Sciatic nerve (tissue), 2 donors: Measurements from ENCODE around the gene MYOD1. TPM values are rescaled to one million over a fixed set of nuclear protein-coding genes. Genes with fewer than 3 reads are reported as not detected.

Source experiments
- ATAC-seq: fragments of 200-7000 bp; cut with Tn5 transposase; one replicate; pipeline ENCODE4 v1.9.1; 2020; ENCODE audit warnings: mild to moderate bottlenecking, moderate library complexity
- DNase-seq: peaks from one replicate; pipeline ENCODE4 v3.0.0-alpha.2; 2020; ENCODE audit warnings: low spot score
- intact Hi-C: fragments of 100-400 bp; cut with DNase I; formaldehyde crosslinking; loops from one replicate; pipeline ENCODE4 v1.14.2; 2022
- total RNA-seq: library from RNA; stranded (reverse); fragmentation: NEBNext Ultra II Directional; extraction: Animal tissue kit (Norgen Biotek cat#: 25700); gene quantifications from one replicate; pipeline ENCODE4 v1.2.1, GENCODE V29; 2021
- donor health status: DM: no; HTN: no; CAD: no.
- donor health status: DM: no; HTN: no; CAD: no.

The MYOD1 gene
- not detected for total RNA-seq

DNA sequence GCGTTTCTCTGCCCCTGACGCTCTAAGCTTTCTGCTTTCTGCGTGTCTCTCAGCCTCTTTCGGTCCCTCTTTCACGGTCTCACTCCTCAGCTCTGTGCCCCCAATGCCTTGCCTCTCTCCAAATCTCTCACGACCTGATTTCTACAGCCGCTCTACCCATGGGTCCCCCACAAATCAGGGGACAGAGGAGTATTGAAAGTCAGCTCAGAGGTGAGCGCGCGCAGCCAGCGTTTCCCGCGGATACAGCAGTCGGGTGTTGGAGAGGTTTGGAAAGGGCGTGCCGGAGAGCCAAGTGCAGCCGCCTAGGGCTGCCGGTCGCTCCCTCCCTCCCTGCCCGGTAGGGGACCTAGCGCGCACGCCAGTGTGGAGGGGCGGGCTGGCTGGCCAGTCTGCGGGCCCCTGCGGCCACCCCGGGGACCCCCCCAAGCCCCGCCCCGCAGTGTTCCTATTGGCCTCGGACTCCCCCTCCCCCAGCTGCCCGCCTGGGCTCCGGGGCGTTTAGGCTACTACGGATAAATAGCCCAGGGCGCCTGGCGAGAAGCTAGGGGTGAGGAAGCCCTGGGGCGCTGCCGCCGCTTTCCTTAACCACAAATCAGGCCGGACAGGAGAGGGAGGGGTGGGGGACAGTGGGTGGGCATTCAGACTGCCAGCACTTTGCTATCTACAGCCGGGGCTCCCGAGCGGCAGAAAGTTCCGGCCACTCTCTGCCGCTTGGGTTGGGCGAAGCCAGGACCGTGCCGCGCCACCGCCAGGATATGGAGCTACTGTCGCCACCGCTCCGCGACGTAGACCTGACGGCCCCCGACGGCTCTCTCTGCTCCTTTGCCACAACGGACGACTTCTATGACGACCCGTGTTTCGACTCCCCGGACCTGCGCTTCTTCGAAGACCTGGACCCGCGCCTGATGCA, at the start of gene MYOD1:
Gene MYOD1 (plus strand): TSS at position 544 of the 910 bp plus-strand sequence. CDS start 212 bp downstream, at position 756.
- intact Hi-C loops = no loop called here
- DNase-seq (no peak), ATAC-seq (no peak)

DNA sequence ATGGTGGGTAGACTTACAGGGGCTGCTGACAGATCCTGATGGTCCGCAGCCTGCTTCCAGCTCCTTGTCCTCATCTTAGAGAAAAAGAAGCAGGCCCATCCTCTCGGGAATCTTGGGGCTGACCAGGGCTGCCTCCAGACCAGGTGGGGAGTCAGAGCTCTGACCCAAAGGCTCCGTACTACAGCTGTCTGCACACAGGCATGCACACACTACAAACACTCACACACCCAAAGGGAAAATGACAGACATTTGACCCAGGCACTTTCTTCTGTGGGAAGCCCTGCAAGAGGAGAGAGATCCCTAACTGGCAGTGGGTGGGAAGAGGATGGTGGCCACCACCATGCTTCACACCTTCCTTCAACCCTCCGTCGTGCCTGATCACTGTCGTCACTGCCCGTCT, 46.9 kb upstream of the MYOD1 start:
- DNase-seq = no peak
- intact Hi-C loops = no loop called here

DNA sequence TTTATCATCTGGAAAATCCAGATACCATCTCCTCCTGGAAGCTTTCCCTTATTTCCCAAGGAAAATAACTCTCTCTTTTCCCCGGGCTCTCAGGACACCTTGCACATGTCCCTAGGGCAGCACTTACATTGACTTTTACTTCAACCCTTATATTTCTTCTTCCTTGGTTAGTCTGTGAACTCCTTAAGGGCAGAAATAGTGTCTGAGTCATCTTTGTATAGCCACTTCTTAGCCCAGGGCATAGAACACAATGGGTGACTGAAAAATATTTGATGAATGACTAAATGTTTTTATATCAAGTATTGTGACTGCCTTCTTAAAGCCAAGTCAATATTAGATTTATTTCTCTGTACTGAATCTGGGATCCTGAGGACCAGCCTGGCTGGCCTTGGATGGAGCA, 45.4 kb upstream of the MYOD1 start:
- no peak for ATAC-seq
- intact Hi-C loops = no loop called here
- DNase-seq = no peak

More for the DNA sequence above, 46.9 kb upstream of the MYOD1 start:
- no peak for ATAC-seq

DNA sequence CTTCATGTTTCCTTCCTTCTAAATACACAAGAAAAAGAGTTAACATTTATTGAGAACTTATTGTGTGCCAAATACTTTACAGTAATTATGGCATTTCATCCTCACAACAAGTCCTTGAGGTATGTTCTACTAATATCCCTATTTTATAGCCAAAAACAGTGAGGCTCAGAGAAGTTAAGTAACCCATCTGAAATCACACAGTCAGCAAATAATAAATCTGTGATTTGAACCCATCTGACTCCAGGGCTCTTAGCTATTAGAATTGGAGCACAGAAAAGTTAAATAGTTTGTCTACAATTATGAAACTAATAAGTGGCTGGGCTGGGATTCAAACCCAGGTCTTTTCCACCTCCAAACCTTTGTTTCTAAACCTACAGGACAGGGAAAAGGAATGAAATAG, 36.5 kb upstream of the MYOD1 start:
- ATAC-seq (no peak), DNase-seq (no peak)
- intact Hi-C loops = no loop called here

DNA sequence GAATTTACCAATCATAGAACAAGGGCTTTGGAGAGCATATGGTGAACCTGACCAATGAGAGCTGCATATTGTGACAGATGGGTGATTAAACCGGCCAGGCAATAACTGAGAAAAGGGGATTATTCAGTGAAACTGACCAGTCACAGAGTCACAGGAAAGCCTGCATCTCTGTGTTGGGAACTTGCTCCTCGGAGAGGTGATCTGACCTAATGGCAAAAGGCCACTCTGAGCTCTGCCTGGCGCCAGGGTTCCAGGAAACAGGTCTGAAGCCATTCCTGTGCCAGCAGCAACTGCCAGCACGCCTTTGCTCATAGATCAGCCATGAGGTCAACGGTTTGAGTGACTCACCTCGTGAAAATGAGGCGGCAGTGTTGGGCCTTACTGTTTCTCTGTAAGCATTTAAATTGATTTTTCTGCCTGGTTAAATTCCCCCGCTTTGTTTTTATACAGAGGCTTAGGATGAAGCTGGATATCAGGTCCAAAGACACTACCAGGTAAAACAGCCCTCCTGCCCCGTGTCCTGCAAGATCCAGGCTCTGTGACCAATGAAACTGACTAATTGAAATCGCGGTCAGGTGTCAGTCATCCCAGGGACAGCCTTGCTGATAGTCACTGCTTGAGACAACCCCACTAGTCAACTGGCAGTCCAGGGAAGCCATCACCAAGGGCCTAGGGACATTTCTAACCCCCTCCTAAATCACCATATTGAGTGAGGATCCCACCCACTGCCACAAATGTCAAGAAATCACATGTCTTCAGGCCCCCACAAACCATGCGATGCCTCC, 35.8 kb upstream of the MYOD1 start:
- no peak for DNase-seq
- ATAC-seq = no peak
- intact Hi-C loops = no loop called here

DNA sequence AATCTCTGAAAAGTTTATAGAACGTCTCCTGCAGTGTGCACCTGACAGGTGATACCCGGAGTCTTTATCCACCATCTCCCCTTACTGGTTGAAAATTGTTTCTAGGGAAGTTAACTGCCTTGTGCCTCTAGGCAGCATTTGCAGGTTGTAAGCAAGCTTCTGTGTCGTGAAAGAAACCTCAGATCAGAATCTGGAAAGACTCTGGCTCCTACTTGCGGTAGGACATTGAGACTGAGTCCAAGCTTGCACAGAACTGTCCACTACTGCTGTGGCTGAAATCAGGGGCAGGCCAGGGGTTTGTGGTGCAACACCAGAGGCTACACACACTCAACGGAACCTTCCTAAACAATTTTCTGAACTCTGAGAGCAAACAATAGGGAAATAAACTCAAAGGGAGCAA, 34.8 kb upstream of the MYOD1 start:
- ATAC-seq = no peak
- intact Hi-C loops = no loop called here
- no peak for DNase-seq

DNA sequence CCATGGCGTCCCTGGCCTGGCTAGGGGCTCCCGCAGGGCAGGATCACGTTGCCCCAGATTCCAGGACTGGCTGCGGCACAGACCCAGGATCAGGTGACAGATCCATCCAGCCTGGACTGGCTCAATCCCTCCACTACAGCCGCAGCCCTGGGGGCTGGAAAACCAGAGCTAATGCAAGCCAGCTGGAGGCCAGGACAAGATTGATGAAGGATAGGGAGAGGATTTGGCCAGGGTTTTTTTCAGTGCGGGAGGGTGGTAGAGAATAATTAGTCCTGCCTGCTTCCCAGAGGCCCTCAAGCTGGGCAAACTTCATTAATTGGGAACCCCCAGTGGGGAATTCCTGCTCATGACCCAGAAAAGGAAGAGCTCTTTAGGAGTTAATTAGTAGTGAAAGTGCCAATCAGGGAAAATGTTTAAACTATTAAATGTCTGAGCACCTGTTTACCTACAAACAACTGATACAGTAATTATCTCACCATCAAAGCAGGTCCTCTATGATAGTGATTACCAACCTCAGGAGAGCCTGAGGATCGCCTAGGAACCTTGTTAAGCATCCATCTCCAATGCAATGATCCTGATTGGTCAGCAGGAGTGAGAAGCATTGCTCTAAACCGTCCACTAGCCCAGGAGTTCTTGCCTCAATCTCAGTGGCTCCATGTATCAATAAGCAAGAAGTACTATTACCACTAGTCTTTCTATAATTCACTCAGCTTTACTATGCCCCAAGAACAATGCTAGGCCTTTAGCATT, 33.0 kb upstream of the MYOD1 start:
- no peak for DNase-seq
- intact Hi-C loops = no loop called here
- ATAC-seq = no peak

DNA sequence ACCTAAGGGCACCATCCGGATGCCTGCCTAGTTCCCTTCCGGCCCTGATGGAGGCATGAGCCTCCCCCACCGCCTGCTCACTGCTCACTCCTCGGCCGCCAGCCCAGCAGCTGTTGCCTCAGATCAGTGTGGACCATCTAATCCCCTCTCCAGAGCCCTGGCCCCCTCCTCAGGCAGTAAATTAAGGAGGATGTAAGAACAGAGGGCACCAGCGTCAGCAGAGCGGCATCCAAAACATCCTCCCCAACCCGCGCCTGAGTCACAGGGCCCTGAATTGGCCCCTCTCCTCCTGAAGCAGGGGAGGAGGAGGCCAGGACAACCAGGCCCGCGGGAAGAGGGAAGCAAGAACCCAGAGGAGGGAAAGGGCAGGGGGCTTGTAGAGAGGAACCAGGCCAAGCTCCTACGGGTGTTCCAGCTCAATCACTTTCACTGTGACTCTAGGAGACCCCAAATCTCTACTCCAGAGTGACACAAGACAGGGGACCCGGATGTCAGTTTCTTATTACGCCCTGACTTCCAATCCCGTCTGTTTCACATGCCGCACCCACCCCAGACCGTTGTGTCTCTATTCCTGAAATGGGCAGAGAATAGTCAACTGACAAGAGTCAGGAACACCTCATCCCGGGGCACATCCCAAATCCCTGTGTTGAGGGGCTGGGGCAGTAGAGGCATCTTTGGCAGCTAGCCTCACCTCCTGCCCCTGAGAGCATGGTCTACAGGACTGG, 31.3 kb upstream of the MYOD1 start:
- ATAC-seq (no peak), DNase-seq (no peak)
- intact Hi-C loops = no loop called here

DNA sequence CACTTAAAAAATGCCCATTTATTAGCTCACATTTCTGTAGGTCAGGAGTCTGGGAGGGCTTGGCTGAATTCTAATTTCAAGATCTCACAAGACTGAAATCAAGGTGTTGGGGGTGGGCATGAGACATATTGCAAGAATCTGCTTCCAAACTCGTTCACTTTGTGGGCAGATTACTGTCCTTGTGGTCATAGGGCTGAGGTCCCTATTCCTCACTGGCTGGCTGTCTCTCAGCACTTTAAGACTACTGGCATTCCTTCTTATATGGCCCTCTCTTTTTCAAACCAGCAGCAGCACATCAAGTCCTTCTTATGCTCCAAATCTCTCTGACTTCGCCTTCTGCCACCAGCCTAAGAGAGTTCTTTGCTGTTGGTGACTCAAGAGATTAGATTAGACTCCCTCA, 27.8 kb upstream of the MYOD1 start:
- ATAC-seq (no peak), DNase-seq (no peak)
- intact Hi-C loops = no loop called here

DNA sequence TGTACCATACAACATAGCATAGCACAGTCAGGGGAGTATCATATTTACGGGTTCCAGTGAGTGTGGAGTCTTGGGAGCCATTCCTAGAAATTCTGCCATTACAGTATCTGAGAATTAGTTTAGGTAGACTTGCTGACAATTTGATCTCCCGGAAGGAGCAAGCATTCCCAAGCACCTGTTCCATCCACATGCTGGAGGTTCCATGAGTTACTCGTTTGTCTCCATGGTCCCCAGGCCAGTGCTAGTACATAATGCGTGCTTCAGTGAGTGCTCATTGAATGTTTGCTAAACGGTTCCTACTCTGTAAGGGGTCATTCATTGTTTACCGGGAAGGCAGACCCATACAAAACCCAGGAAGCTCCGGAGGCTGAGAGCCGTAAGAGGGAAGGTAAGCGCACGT, 27.4 kb upstream of the MYOD1 start:
- ATAC-seq (no peak), DNase-seq (no peak)
- intact Hi-C loops = no loop called here

DNA sequence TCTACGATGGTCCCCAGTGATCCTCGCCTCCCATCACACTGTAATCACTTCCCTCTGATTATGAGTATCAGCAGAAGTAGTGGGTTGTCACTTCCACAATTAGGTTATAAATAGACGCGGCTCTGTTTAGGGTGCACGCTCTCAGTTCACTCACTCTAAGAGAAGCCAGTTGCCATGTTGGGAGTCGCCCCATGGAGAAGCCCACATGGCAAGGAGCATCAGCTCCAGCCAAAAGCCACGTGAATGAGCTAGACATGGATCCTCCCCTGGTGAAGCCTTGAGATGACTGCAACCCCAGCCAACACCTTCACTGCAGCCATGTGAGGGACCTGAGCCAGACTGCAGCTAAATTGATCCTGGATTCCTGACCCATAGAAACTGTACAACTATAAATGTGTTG, 26.4 kb upstream of the MYOD1 start:
- DNase-seq (no peak), ATAC-seq (no peak)
- intact Hi-C loops = no loop called here

DNA sequence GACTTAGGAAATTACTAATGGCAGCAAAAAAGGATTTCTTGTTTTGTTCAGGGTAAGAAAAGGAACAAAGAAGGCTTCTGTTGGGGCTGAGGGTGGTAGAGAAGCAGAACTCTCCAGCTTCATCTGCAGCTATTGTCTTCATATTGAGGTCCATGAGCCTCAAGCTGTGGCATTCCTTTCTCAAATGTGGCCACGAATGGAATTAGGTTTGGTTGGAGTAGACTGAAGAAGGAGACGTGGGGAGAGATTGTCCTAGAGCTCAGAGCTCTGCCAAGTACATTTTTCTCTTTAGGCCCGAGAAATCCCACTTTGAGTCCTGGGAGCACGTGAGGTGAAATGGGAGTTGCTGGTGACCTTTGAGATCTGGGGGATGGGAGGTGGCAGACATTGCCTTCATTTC, 25.8 kb upstream of the MYOD1 start:
- ATAC-seq (no peak), DNase-seq (no peak)
- intact Hi-C loops = no loop called here

DNA sequence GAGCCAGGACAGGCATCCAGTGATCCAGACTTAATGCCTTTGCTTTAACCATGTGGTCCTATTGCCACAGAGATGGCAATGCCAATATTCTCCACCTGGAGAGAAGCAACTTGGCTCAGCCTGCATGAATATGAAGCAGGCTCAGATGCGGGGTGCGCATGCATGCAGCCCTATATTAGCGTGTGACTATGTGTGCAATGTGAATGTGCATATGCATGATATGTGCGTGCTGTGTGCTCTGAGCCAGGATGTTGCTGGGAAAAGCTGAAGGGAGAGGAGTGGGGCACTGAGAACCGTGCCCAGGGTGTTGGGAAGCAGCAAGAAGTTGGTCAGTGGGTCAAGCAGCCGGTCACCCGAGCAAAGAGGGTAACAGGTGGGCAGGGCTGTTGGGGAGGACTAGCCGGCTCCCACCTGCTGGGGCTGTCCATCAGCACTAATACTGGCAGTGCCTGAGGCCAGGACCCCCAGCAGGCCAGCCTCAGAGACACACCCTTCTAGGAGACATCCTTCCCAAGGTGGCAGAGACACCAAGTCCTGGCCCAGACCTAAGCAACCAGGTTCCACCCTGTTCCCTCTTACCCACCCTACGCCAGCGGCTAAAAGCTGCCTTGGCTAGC, 24.8 kb upstream of the MYOD1 start:
- ATAC-seq (peak; percentile 14), DNase-seq (no peak)
- intact Hi-C loops = no loop called here

DNA sequence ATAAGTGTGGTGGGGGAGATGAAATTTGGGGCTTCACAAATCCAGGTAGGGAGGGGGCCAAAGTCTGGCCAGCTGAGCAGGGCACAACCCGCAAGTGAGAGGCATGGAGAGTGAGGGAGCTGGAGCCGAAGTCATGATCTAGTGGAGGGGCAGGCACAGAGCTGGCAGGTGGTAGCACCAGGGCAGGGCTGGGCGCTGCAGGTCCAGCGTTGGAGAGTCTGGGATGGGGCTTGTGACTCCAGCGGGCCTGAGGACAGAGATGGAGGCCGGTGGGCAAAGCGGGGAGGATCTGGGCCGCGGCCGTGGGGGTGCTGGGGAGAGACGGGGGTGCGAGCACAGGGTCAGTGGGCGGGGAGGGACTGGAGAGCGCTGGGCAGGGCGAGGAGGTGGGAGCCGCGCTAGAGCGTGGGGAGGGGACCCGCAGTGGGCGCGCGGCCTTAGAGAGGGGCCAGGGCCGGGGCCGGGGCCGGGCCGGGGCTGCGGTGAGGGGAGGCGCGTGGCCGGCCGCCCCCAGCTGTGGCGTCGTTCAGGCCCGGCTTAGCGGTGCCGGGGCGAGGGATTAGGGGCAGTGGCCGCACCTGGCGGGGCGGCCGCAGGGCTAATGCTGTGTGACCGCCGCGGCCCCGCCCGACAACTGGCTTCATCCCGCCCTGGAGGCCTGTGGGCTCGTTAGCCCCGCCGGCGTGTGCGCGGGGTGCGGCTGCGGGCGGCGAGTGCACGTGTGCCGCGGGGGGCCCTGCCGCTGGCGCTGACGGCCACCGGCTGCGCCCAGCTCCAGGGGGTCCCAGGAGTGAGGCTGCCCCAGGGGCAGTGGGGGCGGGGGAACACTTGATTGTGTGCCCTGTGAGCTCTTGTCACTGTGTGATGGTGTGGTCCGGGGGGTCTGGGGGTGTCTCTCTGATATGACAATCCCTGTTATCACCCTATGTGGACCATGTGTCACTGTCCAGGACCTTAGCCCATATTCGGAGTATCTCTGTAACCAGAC, 23.6 kb upstream of the MYOD1 start:
- intact Hi-C loops = no loop called here
- no peak for ATAC-seq
- DNase-seq = no peak

DNA sequence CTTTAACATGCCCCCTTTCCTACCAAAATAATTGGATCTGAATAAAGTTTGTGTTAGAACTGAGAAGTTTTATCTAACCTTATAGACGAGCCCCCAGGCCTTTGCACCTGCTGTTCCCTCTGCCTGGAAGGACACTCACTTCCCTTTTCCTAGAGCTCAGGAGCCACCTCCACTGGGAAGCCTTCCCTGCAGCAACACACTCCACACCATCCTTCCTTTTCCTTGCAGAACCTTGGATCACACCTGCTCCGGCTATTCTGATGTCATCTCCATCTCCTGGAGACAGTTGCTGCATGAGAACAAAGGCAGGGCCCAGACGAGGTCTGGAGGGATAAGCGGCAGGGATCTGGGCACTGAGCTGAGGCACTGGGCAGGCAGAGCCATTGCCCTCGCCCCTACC, 22.6 kb upstream of the MYOD1 start:
- intact Hi-C loops = no loop called here
- DNase-seq (no peak), ATAC-seq (no peak)

DNA sequence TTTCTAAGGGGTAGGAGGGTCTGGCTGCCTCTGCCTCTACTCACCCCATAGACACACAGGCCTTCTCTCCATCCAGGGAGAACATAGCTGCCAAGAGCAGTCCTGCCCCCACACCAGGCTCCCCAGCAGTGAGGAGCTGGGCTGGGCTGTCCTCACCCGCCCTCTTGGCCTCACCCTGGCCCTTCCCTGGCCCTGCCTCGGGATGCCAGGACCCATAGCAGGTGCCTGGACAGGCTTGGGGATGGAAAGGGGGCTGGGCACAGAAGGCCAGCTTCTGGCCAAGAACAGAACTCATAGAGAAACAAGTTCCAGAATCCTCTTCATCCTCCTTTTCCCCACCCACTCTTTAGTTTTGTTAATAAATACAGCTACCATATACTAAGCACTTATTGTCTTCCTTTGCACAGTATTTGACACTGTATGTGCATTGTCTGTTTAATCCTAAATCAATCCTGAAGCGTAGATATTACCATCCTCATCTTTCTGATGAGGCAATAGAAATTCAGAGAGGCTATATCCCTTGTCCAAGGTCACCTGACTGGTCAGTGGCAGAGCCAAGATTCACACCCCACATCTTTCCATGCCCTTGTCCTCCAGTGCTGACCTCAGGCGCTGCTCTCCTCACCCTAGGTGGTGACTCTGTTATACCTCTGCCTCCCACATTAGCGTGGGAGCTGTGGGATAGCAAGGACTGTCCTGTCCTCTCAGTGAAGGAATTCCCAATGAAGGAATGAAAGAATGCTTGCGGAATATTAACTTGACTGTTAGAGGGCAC, 22.0 kb upstream of the MYOD1 start:
- DNase-seq = no peak
- ATAC-seq = peak; percentile 13
- intact Hi-C loops = no loop called here
